Measurements from ENCODE around the gene OXNAD1.

Gene OXNAD1

GRCh38 chr3:16247282-16248061 is 17.5 kb upstream of the OXNAD1 start:
- DNase-seq = peak; percentile 80

- no peak for DNase-seq
These were observed 16.5 kb upstream of the OXNAD1 start for GRCh38 chr3:16248556-16248955.

- no peak for DNase-seq
These were observed 15.7 kb upstream of the OXNAD1 start for GRCh38 chr3:16249336-16249735.

- DNase-seq = no peak
These were observed 15.1 kb upstream of the OXNAD1 start for GRCh38 chr3:16249886-16250285.

- no peak for DNase-seq
These were observed 13.5 kb upstream of the OXNAD1 start for GRCh38 chr3:16251316-16252085.

GRCh38 chr3:16252243-16252978 is 12.6 kb upstream of the OXNAD1 start:
- no peak for DNase-seq

GRCh38 chr3:16252988-16253387 is 12.0 kb upstream of the OXNAD1 start:
- no peak for DNase-seq

GRCh38 chr3:16253601-16254000 is 11.4 kb upstream of the OXNAD1 start:
- DNase-seq = no peak

- DNase-seq = no peak
These were observed 10.1 kb upstream of the OXNAD1 start for GRCh38 chr3:16254916-16255315.

- DNase-seq = no peak
These were observed 9.7 kb upstream of the OXNAD1 start for GRCh38 chr3:16255326-16255725.

- no peak for DNase-seq
These were observed 9.3 kb upstream of the OXNAD1 start for GRCh38 chr3:16255726-16256125.

GRCh38 chr3:16257309-16257708 is 7.7 kb upstream of the OXNAD1 start:
- DNase-seq = no peak

GRCh38 chr3:16258177-16258576 is 6.8 kb upstream of the OXNAD1 start:
- no peak for DNase-seq

- no peak for DNase-seq
These were observed 6.1 kb upstream of the OXNAD1 start for GRCh38 chr3:16258866-16259265.

- DNase-seq = no peak
These were observed 5.0 kb upstream of the OXNAD1 start for GRCh38 chr3:16260046-16260445.

- no peak for DNase-seq
These were observed 2.8 kb upstream of the OXNAD1 start for GRCh38 chr3:16262174-16262573.

GRCh38 chr3:16264174-16264707 is 771 bp upstream of the OXNAD1 start:
- peak; percentile 50 for DNase-seq

- DNase-seq = no peak
These were observed 409 bp downstream of the OXNAD1 start for GRCh38 chr3:16265455-16265786.

- no peak for DNase-seq
These were observed 1.7 kb downstream of the OXNAD1 start for GRCh38 chr3:16266714-16267113.

GRCh38 chr3:16270855-16271254 is 5.8 kb downstream of the OXNAD1 start:
- no peak for DNase-seq

- no peak for DNase-seq
These were observed 7.6 kb downstream of the OXNAD1 start for GRCh38 chr3:16272588-16272987.

GRCh38 chr3:16273867-16274266 is 8.9 kb downstream of the OXNAD1 start:
- DNase-seq = no peak

GRCh38 chr3:16277471-16277870 is 12.5 kb downstream of the OXNAD1 start:
- no peak for DNase-seq
